ENCODE data around the gene WDR87.

DNA sequence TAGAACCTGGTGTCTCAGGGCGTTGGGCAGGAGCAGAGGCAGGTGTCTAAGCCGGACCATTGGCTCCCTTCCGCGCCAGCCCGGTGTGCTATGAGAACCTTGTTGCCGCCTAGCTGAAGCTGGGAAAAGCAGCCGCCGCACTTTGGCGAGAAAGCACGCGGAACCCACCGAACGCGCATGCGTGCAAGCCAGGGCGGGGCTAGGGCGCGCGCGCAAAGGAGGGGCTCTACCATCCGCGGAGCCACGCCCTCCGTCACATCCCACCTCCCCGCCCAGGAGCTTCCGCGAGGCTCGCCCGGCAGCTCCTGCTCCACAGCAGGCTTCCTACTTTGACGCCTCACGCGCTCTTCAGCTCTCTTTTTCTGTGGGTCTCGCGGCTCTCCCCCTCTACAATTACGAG lies 51.3 kb downstream of the WDR87 start:
- TF ChIP-seq, protein P1, sequence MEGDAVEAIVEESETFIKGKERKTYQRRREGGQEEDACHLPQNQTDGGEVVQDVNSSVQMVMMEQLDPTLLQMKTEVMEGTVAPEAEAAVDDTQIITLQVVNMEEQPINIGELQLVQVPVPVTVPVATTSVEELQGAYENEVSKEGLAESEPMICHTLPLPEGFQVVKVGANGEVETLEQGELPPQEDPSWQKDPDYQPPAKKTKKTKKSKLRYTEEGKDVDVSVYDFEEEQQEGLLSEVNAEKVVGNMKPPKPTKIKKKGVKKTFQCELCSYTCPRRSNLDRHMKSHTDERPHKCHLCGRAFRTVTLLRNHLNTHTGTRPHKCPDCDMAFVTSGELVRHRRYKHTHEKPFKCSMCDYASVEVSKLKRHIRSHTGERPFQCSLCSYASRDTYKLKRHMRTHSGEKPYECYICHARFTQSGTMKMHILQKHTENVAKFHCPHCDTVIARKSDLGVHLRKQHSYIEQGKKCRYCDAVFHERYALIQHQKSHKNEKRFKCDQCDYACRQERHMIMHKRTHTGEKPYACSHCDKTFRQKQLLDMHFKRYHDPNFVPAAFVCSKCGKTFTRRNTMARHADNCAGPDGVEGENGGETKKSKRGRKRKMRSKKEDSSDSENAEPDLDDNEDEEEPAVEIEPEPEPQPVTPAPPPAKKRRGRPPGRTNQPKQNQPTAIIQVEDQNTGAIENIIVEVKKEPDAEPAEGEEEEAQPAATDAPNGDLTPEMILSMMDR (IDR thresholded peaks at IDR 0.05; ENCODE audit: extremely low read depth in 1 of 2, insufficient read depth in 1 of 2, low read depth in 1 of 2, low read length in 2 of 2) = no peak
- no peak for TF ChIP-seq EZH2 (IDR thresholded peaks at IDR 0.05; ENCODE audit: borderline replicate concordance, low read depth, low read length, severe bottlenecking)
- no peak for TF ChIP-seq POLR2AphosphoS5 (IDR thresholded peaks at IDR 0.05; ENCODE audit: insufficient read depth, low read depth, low read length)
- TF ChIP-seq JUN (IDR thresholded peaks at IDR 0.05; ENCODE audit: borderline replicate concordance, insufficient read depth, insufficient read length, low read depth) = no peak
- TF ChIP-seq MYC (IDR thresholded peaks at IDR 0.05; ENCODE audit: low read depth, low read length) = no peak
- TF ChIP-seq, protein P2, sequence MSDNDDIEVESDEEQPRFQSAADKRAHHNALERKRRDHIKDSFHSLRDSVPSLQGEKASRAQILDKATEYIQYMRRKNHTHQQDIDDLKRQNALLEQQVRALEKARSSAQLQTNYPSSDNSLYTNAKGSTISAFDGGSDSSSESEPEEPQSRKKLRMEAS (IDR thresholded peaks at IDR 0.05; ENCODE audit: insufficient read depth, insufficient read length) = no peak
- TF ChIP-seq POLR2A (IDR thresholded peaks at IDR 0.05; ENCODE audit: low read depth, low read length) = no peak
- no peak for TF ChIP-seq GATA2 (IDR thresholded peaks at IDR 0.05; ENCODE audit: insufficient read depth, insufficient read length, low read depth, low read length)

All from endothelial cell of umbilical vein (primary cell).